Psoas muscle (tissue), 8 donors: ENCODE measurements around the gene ESR2. TPM values are rescaled to one million over a fixed set of nuclear protein-coding genes. Genes with fewer than 3 reads are reported as not detected.
A peak's percentile ranks its signal among the peaks of the same experiment; 100 is the strongest.
"Not testable (repeated sequence)": the region's sequence is repeated elsewhere in the genome, so short reads cannot be mapped to it uniquely, and the experiment has no call there.

Experiments
- ATAC-seq, 4 donors: fragments of 200-7000 bp; cut with Tn5 transposase; one replicate each; pipeline ENCODE4 v1.9.1; 2020; ENCODE audit warnings: moderate library complexity in 3 of 4, mild to moderate bottlenecking in 2 of 4
- DNase-seq, 2 donors: peaks; one replicate each; pipeline ENCODE4 v3.0.0-alpha.2; 2020
- H3K27ac ChIP-seq: fragments of 200-600 bp; one replicate; pipeline ENCODE4 v1.8.0; 2022
- H3K27me3 ChIP-seq, 3 donors: fragments of 200-600 bp in 1 of 3; one replicate each; pipeline versions ENCODE4 v1.6.1 to v1.8.0; 2013 to 2022; ENCODE audit warnings: low read length in 2 of 3, mild to moderate bottlenecking in 2 of 3, moderate library complexity in 1 of 3; ENCODE audit not compliant: insufficient read depth in 3 of 3
- H3K36me3 ChIP-seq, 2 donors: fragments of 200-600 bp in 1 of 2; one replicate each; pipeline versions ENCODE4 v1.6.1 to v1.8.0; 2013 to 2022; ENCODE audit warnings: low read depth in 1 of 2, mild to moderate bottlenecking in 1 of 2, moderate library complexity in 1 of 2; ENCODE audit not compliant: insufficient read depth in 1 of 2
- H3K4me1 ChIP-seq: fragments of 200-600 bp; one replicate; pipeline ENCODE4 v1.8.0; 2022
- H3K4me3 ChIP-seq: fragments of 200-600 bp; one replicate; pipeline ENCODE4 v1.8.0; 2022; ENCODE audit warnings: mild to moderate bottlenecking
- H3K9me3 ChIP-seq: fragments of 200-600 bp; one replicate; pipeline ENCODE4 v1.8.0; 2022
- WGBS, 3 donors: extraction: QIAGEN DNeasy Blood & Tissue Kit; methylation state at CpG; one replicate each; pipeline versions ENCODE4 v1.1.6 to v1.1.7; 2013; 5-methylcytosine and 5-hydroxymethylcytosine counted together
- intact Hi-C, 2 donors: fragments of 100-400 bp; cut with DNase I; formaldehyde crosslinking; loops; one replicate each; pipeline versions ENCODE4 v1.11.0 to v1.14.2; 2022
- polyA plus RNA-seq, 3 donors: library from polyadenylated mRNA; stranded (reverse); fragments of 200-250 nt; gene quantifications; one replicate each; pipeline ENCODE4 v1.2.3, GENCODE V29; 2013
- total RNA-seq, 4 donors: library from RNA; stranded (reverse); fragmentation: NEBNext Ultra II Directional in 2 of 4; extraction: Animal tissue kit (Norgen Biotek cat#: 25700) in 2 of 4; gene quantifications; one replicate each; pipeline versions ENCODE4 v1.2.1 to v1.2.4, GENCODE V29; 2021 to 2023
- TF ChIP-seq, protein P1 (sequence below): fragments of 200-600 bp; IDR thresholded peaks from one replicate; pipeline ENCODE4 v1.8.0; 2022; ENCODE audit warnings: antibody characterized with exemption
- donor health status: healthy with polysubstance abuse.
- donor health status: DM: no; HTN: no; CAD: no; lungs with moderate emphysema.
- donor health status: Bipolar disorder and iron deficiency.
- donor health status: healthy.
- donor health status: DM: yes; HTN: yes; CAD: no.
- donor health status: DM: no; HTN: no; CAD: no.
- donor health status: DM: no; HTN: no; CAD: no.
- donor health status: DM: yes; HTN: yes; CAD: no.

The ESR2 gene
- total and polyA plus RNA-seq, 7 donors = 0.21 to 1.5 (median 0.77) TPM; not detected in 2

DNA sequence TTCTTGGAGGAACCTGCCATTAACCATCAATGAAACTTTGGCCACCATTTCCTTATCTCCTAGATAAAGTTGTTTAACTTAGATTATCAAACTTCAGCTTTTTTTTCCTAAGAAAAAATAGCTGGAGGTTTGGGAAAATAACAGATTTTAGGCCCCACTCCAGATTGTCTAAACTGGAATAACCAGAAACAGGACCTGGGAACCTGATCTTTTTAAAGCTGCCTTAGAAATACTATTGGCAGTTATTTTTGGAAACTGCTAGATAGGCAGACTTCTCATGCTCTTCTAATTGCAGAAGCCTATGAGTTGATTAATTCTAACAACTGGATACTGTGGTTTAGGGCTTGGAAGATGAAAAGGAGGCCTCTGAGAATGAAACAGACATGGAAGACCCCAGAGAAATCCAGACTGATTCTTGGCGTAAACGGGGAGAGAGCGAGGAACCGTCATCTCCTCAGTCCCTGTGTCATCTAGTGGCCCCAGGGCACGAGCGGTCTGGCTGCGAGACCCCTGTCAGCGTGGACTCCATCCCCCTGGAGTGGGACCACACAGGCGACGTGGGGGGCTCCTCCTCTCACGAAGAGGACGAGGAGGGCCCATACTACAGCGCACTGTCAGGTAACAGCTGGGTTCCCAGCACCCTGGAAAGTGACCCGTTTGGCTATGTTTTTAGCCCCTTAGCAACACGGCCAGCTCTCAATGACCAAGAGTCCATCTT lies 80.2 kb downstream of the ESR2 start:
- 41 to 57% (median 42%) methylated on average over 15 of the region's 15 CpGs for WGBS, 3 donors
- intact Hi-C loops = loop anchor here in 1 of 2 donors (10.0 kb wide), 1 partner anchor 81 kb away; the partner anchor contains the start of gene ESR2
- Histone ChIP-seq H3K9me3 (no peaks in the 10 kb centered on the region), H3K36me3 (peaks cover 0 to 98% of the 10 kb centered on the region in 2 donors), H3K27ac (peak overlapping the region; percentile 90), H3K27me3 (no peaks in the 10 kb centered on the region), H3K4me3 (peak overlapping the region; percentile 78), H3K4me1 (peaks cover 39% of the 10 kb centered on the region)
- peak in 3 of 4 donors; percentile 19 to 29 (median 23) for ATAC-seq
- DNase-seq = no peak
- TF ChIP-seq, protein P1, sequence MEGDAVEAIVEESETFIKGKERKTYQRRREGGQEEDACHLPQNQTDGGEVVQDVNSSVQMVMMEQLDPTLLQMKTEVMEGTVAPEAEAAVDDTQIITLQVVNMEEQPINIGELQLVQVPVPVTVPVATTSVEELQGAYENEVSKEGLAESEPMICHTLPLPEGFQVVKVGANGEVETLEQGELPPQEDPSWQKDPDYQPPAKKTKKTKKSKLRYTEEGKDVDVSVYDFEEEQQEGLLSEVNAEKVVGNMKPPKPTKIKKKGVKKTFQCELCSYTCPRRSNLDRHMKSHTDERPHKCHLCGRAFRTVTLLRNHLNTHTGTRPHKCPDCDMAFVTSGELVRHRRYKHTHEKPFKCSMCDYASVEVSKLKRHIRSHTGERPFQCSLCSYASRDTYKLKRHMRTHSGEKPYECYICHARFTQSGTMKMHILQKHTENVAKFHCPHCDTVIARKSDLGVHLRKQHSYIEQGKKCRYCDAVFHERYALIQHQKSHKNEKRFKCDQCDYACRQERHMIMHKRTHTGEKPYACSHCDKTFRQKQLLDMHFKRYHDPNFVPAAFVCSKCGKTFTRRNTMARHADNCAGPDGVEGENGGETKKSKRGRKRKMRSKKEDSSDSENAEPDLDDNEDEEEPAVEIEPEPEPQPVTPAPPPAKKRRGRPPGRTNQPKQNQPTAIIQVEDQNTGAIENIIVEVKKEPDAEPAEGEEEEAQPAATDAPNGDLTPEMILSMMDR = no peak

DNA sequence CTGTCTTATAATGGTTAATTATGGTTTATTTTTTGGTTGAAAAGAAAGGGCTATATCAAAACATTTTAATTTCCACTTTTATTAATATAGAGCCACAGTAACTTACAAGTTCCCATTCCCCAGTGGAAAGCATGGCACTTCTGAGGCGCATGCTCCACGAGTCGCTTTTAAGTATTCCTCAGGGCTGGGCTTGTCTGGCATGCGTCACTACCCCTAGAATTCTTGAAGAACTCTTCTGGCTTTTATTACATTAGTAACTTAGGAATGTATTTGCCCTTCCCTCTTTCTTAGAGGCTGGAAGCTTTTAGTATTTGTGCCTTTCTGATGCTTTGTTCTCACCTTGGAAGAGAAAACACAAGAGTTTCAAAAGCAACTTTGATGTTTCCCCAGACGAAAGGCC lies 81.1 kb downstream of the ESR2 start:
- TF ChIP-seq, protein P1 = no peak
- WGBS, 3 donors = 58 to 89% (median 71%) methylated on average over 5 of the region's 5 CpGs

DNA sequence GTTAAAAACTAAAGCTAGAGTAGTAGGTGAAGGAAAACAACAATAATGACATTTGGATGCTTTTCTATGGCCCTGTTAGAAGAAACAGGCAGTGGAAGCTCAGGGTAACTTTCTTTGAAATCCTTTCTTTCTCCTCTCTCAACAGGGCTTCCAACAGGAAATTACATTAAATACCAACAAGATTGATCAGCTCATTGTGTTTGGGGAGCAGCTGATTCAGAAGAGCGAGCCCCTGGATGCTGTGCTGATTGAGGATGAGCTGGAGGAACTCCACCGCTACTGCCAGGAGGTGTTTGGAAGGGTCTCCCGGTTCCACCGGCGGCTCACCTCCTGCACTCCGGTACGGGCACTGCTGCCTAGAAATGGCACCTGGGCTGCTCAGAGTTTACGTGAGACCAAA lies 81.5 kb downstream of the ESR2 start:
- WGBS, 3 donors = 94 to 98% (median 95%) methylated on average over 8 of the region's 8 CpGs
- TF ChIP-seq, protein P1 = no peak
- Histone ChIP-seq H3K4me1 (peaks cover 28% of the 10 kb centered on the region), H3K27ac (peak overlapping the region; percentile 90), H3K36me3 (peaks cover 0 to 97% of the 10 kb centered on the region in 2 donors), H3K4me3 (no peak overlapping the region), H3K27me3 (no peaks in the 10 kb centered on the region), H3K9me3 (no peaks in the 10 kb centered on the region)
- DNase-seq (no peak), ATAC-seq (no peak)
- intact Hi-C loops = loop anchor here in 1 of 2 donors (10.0 kb wide), 1 partner anchor 82 kb away; the partner anchor contains the start of gene ESR2

More for the DNA sequence above, 81.1 kb downstream of the ESR2 start:
- Histone ChIP-seq H3K9me3 (no peaks in the 10 kb centered on the region), H3K27ac (peak overlapping the region; percentile 90), H3K4me3 (peak overlapping the region; percentile 78), H3K27me3 (no peaks in the 10 kb centered on the region), H3K36me3 (peaks cover 0 to 98% of the 10 kb centered on the region in 2 donors), H3K4me1 (peaks cover 33% of the 10 kb centered on the region)
- ATAC-seq (no peak), DNase-seq (no peak)
- intact Hi-C loops = loop anchor here in 1 of 2 donors (10.0 kb wide), 1 partner anchor 82 kb away; the partner anchor contains the start of gene ESR2

- H3K4me3 ChIP-seq, ATAC-seq, DNase-seq, H3K27me3 ChIP-seq, H3K9me3 ChIP-seq: not testable (repeated sequence)
- Histone ChIP-seq H3K4me1 (peaks cover 28% of the 10 kb centered on the region), H3K36me3 (peaks cover 0 to 80% of the 10 kb centered on the region in 2 donors), H3K27ac (peak overlapping the region; percentile 37)
- intact Hi-C loops = loop anchor here in 1 of 2 donors (10.0 kb wide), 1 partner anchor 84 kb away; the partner anchor contains the start of gene ESR2
- 71 to 87% (median 73%) methylated on average over 6 of the region's 6 CpGs for WGBS, 3 donors
These were observed 83.3 kb downstream of the ESR2 start for GRCh38 chr14:64210912-64211311.

GRCh38 chr14:64210216-64210615 lies 84.0 kb downstream of the ESR2 start:
- no peaks in the 10 kb centered on the region for H3K9me3 ChIP-seq
- TF ChIP-seq, protein P1 = no peak
- intact Hi-C loops = loop anchor here in 1 of 2 donors (10.0 kb wide), 1 partner anchor 85 kb away; the partner anchor contains the start of gene ESR2
- H3K36me3 ChIP-seq = peaks cover 0 to 77% of the 10 kb centered on the region in 2 donors
- WGBS, 3 donors = 69 to 76% (median 72%) methylated on average over 12 of the region's 12 CpGs
- DNase-seq = no peak
- H3K27ac ChIP-seq = peak overlapping the region; percentile 79
- H3K27me3 ChIP-seq = no peaks in the 10 kb centered on the region
- no peak for ATAC-seq
- no peak overlapping the region for H3K4me3 ChIP-seq
- H3K4me1 ChIP-seq = peaks cover 28% of the 10 kb centered on the region
